HG03378 (cell line): ENCODE results near the gene CACNA1E.

Experiments used
- ATAC-seq: cut with Tn5 transposase; IDR thresholded peaks from one replicate; pipeline ENCODE4 v1.9.1; 2021; ENCODE audit warnings: mild to moderate bottlenecking, moderate library complexity; ENCODE audit not compliant: unreplicated experiment

Gene CACNA1E

DNA sequence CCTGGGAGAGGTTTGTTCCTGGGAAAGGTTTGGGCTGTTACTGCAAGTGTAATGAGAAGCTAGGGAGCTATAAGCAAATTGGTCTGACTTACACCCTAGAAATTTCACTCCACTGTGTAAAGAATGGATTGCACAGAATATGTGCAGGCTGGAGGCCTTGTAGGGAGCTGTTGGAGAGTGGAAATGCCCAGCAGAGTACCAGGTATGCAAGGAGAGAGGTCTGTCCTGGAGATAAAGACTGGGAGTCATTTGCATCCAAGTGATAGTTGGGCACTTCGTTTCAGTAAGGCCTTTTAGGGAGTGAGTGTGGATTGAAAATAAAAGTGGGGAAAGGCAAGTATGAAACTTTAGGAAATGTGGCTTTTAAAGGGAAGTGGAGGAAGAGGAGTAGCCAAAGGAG is 75.8 kb downstream of the CACNA1E start:
- ATAC-seq, result no peak

DNA sequence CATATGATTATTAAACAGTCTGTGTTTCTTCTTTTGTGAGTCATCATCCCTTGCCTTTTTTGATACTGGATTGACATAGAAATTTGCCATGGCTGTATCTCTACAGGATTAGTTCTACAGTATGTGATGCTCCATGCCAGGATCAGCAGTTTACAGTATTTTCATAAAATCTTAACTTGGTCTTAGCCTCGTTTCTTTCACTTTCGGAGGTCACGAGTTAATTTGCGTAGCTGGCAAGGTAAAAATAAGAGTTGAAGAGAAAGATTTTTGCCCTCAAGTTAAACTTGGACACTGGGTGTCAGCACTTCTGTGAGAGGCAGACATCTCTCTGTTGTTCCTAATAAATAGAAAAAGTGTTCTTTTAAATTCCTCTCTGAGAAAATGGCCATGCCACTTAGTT is 79.1 kb downstream of the CACNA1E start:
- no peak for ATAC-seq

- no peak for ATAC-seq
Observed at GRCh38 chr1:181568736-181569135, 85.4 kb downstream of the CACNA1E start.

GRCh38 chr1:181577475-181577874 is 94.2 kb downstream of the CACNA1E start:
- ATAC-seq, result no peak

DNA sequence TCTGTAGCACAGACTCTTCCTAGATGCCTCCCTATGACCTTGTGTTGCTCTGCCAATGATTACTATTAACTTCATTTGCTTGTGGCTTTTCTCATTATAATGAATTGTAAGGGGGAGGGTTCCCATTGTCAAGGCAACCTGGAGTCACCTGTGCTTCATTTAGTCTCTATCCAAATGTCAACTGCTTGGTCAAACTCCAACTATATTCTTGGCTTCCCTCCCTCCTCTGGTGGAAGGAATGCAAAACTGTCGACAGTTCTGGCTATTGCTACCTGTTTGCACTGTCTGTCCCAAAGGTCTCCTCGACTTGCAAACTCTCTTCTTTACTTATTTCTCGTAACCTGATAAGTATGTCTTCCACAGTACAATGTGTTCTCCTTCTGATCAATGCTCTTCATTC is 100.3 kb downstream of the CACNA1E start:
- ATAC-seq, result no peak

DNA sequence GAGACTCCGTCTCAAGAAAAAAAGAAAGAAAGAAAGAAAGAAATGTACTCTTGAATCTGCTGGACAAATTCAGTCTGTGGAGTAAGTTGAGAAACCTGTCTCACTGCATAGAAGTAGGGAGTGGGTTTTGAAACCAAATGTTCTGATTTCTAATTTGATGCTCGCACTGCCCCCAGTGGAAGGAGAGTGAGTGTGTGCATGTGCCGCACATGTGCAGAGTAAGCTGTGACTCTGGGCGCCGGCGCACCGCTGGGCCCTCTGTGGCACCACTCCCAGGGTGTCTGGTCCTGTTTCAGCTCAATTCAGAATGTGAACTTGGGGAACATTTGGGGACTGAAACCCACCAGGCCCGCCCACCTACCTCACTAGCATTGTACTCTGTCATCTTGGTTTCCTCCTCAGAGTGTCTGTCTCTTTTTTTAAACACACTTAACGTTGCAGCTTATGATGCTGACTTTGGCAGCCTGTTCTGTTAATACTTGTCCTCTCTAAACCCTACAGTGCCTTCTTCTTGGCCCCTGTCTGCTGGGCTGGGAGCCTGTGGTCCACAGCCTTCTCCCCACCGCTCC is 104.6 kb downstream of the CACNA1E start:
- ATAC-seq, result no peak

GRCh38 chr1:181588631-181589030 is 105.3 kb downstream of the CACNA1E start:
- ATAC-seq, result no peak

DNA sequence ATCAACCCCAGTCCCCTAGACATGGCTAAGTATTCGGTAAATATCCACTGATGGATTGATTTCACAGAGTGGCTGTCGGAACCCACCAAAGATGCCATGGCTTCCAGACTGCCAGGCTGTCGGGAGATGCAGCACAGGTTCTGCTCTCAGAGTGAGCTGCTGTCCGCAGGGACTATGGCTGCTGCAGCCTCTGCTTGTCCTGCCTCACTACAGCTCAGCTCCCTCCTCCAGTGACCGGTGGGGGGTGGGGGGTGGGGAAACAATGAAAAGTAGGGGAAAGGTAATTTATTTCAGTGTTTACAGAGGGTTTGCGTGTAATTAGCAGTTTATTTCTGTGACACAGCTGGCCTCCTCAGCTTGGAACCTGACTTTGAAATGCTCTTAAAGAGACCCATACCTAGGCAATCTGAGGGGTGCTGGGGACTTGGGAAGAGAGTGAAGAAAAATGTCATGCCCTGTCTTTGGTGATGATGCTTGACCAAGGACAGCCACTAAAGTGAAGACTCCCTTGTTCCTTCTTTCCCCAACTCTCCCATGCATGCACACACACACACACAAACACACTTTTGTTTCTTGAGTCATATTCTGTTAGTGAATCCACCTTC is 109.0 kb downstream of the CACNA1E start:
- ATAC-seq, result no peak

- ATAC-seq, result no peak
Observed at GRCh38 chr1:181593042-181593441, 109.7 kb downstream of the CACNA1E start.

DNA sequence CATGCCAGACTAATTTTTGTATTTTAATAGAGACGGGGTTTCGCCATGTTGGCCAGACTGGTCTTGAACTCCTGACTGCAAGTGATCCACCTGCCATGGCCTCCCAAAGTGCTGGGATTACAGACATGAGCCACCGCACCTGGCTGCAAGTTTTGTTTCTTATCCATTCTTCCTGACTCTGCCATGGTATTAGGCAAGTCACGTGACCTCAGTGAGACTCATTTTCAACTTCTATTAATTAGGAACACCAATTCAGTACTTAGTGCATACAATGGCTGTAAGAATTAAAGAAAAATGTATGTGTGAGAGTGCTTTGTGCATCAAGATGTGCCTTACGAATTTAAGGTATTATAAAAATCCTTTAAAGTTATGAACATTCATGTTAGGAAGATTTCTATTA is 111.2 kb downstream of the CACNA1E start:
- no peak for ATAC-seq

- ATAC-seq, result no peak
Observed at GRCh38 chr1:181595234-181595633, 111.9 kb downstream of the CACNA1E start.

DNA sequence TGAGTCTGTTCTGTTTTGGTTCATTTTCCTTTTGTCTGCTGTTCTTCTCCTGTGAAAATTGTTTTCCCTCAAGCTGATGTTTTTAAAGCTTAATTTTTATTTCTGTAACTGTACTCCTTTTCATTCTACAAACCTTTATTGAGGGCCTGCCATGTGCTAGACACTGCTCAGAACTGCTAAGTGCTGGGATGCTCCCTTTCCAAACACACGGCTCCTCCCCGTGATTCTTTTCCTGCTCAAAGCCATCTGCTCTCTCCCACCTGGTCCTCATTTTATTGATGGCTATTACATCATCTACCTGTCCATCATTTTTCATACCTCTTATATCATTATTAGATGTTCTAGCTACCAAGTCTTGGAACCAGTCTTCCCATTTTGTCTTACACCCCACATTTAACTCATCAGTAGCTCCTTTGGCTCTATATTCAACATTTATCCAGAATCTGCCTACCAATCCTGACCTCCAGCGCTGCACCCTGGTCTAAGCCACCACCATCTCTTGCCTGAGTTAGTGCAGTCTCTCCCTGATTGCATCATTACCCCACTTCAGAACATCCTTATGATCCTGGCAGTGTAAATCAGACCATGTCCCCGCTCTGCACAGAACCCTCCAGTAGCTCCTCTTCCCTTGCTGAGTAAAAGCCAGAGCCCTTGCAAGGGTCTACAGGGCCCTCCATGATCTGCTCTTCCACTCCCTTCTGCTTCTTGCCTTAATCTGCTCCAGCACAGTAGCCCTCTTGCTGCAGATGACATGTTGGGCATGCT is 118.1 kb downstream of the CACNA1E start:
- no peak for ATAC-seq

DNA sequence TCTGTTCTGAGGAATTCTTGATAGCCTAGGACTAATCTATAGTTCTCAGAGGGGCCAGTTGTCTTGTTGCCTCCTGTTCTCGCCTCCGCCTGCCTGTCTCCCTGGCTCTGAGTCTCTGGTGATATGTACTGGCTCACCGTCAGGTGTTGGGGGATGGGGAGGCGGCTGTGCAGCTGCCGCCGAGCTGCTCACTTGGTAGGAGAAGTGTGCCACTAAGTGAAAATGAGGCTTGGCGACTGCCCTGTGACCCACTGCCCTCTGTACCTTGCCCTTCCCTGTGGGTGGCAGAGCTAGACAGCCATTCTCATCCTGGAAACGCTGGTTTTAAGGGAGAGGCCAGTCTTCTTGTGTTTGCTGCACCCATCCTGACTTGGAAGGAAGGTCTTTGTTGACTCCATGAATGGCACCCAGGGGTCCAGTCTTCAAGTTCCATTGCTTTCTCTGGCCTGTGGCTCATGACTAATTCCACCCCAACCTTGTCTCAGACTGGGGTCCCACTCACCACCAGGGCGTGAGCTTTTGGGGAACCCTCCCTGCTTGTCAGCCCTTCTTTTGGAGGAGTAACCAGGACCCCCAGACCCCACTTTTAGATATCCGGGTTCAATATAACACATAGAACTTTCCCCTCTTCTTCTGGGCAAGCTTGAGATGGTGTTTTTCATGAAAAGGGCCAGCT is 120.6 kb downstream of the CACNA1E start:
- ATAC-seq, result no peak

DNA sequence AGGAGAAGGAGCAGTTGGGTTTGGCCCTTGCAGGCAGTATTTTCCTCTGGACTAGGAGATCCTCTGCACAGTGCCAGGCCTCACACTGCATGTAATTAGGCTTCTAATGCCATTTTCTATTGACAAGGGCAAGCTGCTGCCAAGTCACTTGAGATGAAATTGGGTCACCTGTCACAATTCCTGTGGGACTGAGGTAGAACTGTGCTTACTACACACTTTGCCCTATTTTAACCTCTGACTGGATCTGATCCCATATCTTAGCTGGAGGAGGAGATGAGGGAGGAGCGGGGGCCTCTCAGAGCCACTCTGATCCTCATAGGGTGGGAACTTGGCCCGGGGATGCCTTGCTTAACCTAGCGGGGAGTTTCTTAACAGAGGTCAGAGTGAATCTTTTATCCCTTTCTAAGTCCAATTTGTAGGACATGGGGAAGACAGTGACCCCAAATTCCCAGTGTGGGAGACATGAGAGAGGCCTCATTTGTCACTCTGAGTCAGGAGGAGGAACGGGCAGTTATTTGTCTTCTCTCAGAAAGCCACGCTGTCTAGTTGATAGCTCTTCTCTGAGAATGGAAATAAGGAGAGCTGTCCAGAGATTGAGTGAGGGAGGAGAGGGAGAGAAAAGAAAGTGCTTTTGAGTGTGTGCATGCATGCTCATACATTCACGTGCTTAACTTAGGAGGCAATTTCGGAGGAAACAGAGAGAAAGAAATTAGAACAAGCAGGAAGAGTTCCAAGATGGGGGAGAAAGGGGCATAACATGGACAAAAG is 121.3 kb downstream of the CACNA1E start:
- ATAC-seq, result no peak

GRCh38 chr1:181607524-181607923 is 124.2 kb downstream of the CACNA1E start:
- ATAC-seq, result no peak

- no peak for ATAC-seq
Observed at GRCh38 chr1:181608386-181608785, 125.1 kb downstream of the CACNA1E start.

- no peak for ATAC-seq
Observed at GRCh38 chr1:181608948-181609347, 125.6 kb downstream of the CACNA1E start.

GRCh38 chr1:181612100-181612499 is 128.8 kb downstream of the CACNA1E start:
- no peak for ATAC-seq

GRCh38 chr1:181618559-181618958 is 135.2 kb downstream of the CACNA1E start:
- no peak for ATAC-seq

- ATAC-seq, result no peak
Observed at GRCh38 chr1:181620183-181620582, 136.9 kb downstream of the CACNA1E start.

DNA sequence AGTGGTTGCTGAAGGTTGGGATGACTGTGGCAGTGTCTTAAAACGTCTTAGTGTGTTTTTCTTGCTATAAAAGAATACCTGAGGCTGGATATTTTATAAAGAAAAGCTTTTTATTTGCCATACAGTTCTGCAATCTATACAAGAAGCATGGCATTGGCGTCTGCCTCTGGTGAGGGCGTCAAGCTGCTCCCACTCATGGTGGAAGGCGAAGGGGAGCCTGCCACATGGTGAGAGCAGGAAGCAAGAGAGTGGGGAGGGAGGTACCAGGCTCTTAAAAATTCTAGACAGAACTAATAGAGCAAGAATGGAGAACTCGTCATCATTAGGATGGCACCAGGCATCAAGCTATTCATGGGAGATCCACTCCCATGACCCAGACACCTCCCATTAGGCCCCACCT is 140.5 kb downstream of the CACNA1E start:
- ATAC-seq, result no peak
